Mammary epithelial cell (primary cell): Measurements from ENCODE around the gene FDXR.

Experiments
- EZH2 ChIP-seq: IDR thresholded peaks from 2 replicates; pipeline ENCODE4 v1.6.1; 2012; ENCODE audit warnings: low read length, inconsistent platforms, borderline replicate concordance
- TF ChIP-seq, protein P1 (sequence below), 2 donors: IDR thresholded peaks in 1 of 2; conservative IDR thresholded peaks in 1 of 2; 2 replicates each; pipeline ENCODE4 v1.5.1; 2011 to 2012; ENCODE audit warnings: inconsistent platforms in 2 of 2, low read length in 2 of 2, mild to moderate bottlenecking in 2 of 2, control low read depth in 1 of 2, low read depth in 1 of 2; ENCODE audit not compliant: insufficient read depth in 1 of 2; ENCODE audit errors: extremely low read depth in 1 of 2

DNA sequence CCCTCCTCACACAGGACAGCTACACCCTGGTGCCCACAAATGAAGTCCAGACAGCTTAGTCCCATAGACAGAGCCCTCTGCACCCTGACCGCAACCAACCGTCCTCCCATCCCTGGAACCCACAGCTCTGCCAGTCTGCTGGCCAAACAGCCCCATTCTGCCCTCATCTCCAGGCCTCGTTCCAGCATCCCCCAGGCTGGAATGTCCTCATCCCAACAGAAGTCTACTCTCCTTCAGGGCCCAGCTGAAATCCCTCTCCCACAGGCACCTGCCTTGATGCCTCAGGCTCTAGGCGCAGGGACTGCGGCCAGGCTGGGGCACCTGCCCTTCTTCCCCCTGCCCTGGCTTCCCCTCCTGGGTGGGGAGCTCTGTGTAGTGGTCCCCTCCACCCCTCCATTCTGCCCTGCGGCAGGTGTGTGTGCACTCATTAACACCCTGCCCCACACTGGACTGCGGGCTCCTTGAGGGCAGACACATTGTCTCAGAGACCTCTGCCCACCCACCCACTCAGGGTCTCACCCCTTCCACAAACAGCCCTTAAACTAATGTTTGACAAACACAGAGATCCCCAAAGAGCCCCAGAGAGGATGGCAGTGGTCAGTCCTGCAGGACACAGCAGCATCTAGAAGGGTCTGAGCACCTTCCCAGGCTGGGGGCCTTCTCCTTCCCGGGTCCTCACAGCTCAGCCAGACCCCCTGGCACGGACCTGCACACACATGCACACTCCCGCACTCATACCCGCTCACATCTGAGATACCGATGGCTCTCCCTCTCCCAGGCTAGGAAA lies 13.9 kb downstream of the FDXR start:
- TF ChIP-seq, protein P1, sequence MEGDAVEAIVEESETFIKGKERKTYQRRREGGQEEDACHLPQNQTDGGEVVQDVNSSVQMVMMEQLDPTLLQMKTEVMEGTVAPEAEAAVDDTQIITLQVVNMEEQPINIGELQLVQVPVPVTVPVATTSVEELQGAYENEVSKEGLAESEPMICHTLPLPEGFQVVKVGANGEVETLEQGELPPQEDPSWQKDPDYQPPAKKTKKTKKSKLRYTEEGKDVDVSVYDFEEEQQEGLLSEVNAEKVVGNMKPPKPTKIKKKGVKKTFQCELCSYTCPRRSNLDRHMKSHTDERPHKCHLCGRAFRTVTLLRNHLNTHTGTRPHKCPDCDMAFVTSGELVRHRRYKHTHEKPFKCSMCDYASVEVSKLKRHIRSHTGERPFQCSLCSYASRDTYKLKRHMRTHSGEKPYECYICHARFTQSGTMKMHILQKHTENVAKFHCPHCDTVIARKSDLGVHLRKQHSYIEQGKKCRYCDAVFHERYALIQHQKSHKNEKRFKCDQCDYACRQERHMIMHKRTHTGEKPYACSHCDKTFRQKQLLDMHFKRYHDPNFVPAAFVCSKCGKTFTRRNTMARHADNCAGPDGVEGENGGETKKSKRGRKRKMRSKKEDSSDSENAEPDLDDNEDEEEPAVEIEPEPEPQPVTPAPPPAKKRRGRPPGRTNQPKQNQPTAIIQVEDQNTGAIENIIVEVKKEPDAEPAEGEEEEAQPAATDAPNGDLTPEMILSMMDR (conservative IDR thresholded peaks at IDR 0.05 in 1 of 2, IDR thresholded peaks at IDR 0.05 in 1 of 2; ENCODE audit: extremely low read depth in 1 of 2, insufficient read depth in 1 of 2, low read depth in 1 of 2, low read length in 2 of 2): no peak
- TF ChIP-seq EZH2: no peak
